Activated T-cell treated with anti-CD3 and anti-CD28 coated beads for 24 hours (primary cell): ENCODE data around the gene HIPK3.
"Not testable (repeated sequence)": the region's sequence is repeated elsewhere in the genome, so short reads cannot be mapped to it uniquely, and the experiment has no call there.

ENCODE experiments used
- DNase-seq: peaks from one replicate; pipeline ENCODE4 v3.0.0-alpha.2; 2020; ENCODE audit warnings: low read depth

Gene HIPK3

DNA sequence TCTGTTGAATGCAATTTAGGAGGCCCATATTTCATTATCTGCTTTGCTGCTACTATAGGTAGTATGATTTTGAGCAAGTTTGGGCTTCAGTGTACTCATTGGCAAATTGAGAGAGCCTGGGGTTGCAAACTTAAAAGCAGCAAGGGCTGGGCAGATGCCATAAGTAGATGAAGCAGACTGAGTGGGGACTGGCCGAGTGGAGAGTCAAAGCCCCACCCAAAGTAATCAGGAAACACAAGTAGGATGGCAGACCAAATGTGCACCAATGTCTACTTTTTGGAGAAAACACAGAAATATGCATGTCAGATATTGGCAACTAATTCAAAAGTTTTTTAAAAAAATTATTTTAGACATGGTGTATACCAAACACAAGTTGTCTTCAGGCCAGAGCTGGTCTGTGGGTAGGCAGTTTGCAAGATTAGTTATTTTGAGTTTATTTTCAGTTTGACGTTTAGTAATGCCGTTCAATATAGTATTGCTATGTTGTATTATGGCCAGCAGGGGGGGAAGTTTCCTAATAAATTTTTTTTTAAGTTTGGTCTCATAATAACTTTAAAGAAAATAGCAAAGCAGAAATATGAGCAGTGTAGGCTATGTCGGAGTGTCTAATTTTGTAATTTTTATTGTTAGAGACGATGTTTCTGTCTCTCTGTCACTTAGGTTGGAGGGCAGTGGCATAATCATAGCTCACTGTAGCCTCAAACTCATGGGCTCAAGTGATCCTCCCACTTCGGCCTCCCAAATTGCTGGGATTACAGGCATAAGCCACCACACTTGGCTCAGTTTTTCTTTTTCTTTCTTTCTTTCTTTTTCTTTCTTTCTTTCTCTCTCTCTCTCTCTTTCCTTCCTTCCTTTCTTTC is 105.1 kb downstream of the HIPK3 start:
- DNase-seq = no peak

- DNase-seq = no peak
Measured at GRCh38 chr11:33366918-33367317, 109.7 kb downstream of the HIPK3 start.

DNA sequence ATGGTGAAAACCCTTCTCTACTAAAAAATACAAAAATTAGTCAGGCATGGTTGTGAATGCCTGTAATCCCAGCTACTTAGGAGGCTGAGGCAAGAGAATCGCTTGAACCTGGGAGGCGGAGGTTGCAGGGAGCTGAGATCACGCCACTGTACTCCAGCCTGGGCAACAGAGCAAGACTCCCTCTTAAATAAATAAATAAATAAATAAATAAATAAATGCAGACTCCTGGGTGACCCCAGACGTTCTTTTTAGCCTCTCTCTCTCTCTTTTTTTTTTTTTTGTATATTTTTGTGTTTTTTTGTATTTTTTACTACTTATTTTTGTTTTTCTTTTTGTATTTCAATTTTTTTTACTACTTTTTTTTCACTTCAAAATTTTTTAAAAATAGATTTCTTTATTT is 111.3 kb downstream of the HIPK3 start:
- not testable (repeated sequence) for DNase-seq

DNA sequence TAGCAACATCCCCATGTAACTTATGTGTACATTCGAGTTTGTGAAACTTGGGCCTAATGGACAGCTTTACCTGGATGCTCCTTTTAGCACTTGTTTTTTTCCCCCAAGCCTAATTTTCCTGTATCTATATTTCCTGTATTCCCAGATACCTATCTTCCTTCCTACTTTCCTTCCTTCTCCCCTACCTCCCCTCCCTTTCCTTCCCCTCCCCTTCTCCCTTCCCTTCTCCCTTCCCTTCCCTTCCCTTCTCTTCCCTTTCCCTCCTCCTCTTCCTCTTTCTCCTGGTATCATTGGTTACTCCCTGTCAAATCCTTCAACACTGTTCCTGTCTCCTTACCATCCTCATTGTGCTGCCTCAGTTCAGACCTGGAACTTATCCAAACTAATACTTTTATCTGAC is 111.8 kb downstream of the HIPK3 start:
- DNase-seq = no peak

DNA sequence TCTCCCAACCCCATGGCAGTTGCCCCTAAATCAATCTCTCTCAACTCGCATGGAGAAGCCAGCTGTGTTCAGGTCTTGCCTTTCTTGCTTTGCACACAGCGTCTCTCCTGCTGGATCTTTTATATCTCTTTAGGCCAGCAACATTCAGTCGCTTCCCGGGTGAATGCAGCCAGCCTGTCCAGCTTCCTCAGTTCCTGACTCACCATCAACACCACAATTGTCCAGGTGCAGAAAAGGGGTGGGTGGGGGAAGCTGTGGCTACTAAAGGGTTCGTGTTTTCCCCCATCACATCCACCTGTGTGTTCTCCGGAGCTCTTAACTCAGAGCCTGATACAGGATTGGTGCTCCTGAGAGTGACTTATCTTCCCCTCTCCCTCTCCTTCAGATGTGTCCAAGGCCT is 116.5 kb downstream of the HIPK3 start:
- DNase-seq = no peak

GRCh38 chr11:33375236-33375635 is 118.1 kb downstream of the HIPK3 start:
- DNase-seq = no peak

- DNase-seq = no peak
Measured at GRCh38 chr11:33375688-33376311, 118.6 kb downstream of the HIPK3 start, which contains the start of gene KIAA1549L. Gene KIAA1549L (plus strand): TSS chr11:33376108.

DNA sequence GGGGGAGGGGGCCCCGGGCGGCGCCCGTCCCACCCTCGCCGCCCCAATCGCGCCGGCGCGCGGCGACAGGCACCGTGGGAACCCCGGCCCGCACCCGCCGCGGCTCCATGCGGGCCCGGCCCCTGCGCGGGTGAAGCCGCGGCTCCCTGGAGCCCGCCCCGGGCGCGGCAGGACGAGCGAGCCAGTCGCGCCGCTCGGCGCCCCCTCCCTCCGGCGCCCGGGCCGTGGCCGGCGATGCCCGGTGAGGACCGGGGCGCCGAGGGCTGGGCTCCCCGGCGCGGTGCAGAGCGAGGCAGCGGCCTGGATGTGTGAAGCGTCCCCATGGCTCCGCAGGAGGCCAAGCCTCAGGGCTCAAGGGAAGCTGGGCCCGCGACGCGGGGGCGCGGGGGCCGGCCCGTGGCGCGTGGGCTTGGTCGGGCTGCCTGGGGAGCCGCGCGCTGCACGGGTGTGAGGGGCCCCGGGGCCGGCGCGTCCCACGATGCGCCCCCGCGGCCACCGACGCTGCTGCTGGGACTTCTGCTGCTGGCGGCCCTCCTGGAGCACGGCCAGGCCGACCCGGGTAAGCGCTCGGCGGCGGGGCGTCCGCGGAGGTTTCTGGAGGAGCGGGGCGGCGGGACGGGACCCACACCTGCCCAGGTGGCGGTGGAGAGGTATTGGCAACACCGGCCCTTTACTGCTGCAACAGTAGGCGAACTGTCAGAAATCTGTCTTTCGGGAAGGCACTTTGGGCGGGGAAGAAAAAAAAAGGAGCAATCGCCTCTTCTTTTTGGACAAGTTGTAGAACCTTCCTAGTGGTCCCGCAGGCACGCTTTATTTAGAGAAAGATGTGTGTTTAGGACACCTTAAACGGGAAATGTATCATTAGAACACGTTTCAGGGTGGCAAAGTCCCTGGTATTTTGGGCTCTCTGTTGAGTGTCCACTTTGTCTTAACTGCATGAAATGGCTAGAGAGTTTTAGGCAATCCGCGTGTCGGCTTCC is 119.4 kb downstream of the HIPK3 start:
- no peak for DNase-seq

- no peak for DNase-seq
Measured at GRCh38 chr11:33377412-33378370, 120.5 kb downstream of the HIPK3 start.

- no peak for DNase-seq
Measured at GRCh38 chr11:33379947-33380346, 122.8 kb downstream of the HIPK3 start.

DNA sequence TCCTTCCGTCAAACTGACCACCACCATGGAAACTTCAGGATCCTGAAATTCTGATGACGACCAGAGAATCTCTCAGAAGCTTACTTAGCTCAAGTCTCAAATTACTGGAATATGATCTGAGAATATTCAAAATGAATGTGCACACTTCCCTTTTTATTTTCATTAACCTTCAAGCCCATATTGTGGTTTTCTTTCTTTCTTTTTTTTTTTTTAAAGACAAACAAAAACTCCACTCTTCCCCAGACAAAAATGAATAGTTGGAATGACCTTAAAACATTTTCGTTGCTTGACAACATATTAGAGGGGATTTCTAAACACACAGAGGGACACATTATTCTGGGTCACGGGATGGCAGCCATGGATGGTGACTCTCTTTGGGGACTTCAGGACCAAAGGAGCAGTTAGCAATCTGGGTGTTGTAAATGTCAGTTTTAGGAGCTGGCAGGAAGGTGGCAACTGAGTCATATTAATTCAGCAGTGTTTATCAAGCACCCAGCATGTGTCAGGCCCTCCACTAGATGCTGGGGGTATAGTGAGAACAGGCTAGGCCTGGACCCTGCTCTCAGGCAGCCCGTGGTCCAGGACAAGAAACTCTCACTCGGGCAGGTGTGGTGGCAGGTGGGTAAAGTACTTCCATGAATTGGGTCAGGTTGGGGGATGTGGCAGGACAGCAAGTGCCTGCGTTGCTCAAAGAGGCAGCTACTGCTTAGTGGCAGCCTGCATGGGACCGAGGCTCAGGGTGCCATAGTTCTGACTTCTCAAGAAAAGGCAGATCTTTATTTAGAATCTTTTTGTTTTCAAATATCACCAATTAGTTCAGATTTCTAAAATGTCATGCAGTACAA is 126.1 kb downstream of the HIPK3 start:
- no peak for DNase-seq

GRCh38 chr11:33383920-33384209 is 126.7 kb downstream of the HIPK3 start:
- DNase-seq = no peak

DNA sequence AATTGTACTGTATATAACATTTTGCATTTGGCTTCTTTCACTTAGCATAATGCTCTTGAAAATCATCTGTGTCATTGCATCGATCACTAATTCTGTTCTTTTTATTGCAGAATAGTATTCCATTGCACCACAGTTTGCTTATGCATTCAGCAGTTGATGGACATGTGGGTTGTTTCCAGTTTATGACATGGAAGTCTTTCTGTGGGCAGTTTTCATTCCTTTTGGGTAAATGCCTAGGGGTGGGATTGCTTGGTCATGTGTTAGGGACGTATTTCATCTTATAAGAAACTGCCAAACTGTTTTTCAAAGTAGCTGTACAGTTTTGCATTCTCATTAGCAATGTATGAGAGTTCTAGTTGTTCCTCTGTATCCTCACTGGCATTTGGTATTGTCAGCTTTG is 127.0 kb downstream of the HIPK3 start:
- DNase-seq = no peak

GRCh38 chr11:33387581-33387980 is 130.4 kb downstream of the HIPK3 start:
- DNase-seq = no peak

- DNase-seq = no peak
Measured at GRCh38 chr11:33387996-33388395, 130.8 kb downstream of the HIPK3 start.

GRCh38 chr11:33388793-33389525 is 131.8 kb downstream of the HIPK3 start:
- DNase-seq = no peak

GRCh38 chr11:33389635-33390034 is 132.5 kb downstream of the HIPK3 start:
- DNase-seq = no peak

DNA sequence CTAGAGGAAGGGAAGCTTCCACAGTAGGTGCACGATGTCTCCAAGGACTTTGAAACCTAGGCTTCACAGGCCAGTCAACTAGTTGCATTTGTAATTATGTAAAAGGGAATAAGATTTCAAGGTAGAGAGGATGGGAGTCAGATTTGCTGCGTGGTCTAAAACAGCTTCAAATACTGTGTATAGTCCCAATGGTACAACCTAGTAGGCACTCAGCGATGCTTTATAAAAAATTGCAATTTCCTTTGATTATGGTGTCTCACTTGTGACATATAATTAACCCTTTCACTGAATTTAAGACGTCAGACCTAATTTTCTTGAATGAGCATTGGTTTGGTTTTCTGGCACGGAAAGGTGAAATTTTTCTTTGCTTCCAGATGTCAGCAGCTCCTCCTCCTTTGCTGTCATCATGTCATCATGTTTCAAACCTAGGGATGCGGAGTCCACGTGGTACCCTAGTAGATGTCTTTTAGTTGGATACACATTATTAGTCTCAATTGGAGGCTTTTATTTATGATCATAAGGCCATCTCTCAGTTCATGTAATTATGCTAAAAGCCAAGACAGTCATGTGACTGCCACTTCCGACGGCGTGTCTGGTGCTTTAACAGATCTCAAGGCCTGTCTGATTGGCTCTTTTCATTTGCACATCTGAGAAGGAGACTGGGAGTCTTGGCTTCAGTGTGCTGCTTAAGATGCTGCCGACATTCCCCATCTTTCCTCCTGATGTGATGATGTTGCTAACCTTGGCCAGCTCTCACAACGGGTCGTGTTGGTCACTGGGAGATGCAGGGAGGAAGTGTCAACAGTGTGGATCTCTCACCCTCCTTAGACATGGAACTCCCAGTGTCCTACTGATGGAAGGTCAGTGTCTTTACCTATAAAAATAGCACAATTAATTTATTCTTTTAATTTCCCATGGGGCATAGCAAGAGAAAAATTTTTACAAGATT is 134.0 kb downstream of the HIPK3 start:
- no peak for DNase-seq

DNA sequence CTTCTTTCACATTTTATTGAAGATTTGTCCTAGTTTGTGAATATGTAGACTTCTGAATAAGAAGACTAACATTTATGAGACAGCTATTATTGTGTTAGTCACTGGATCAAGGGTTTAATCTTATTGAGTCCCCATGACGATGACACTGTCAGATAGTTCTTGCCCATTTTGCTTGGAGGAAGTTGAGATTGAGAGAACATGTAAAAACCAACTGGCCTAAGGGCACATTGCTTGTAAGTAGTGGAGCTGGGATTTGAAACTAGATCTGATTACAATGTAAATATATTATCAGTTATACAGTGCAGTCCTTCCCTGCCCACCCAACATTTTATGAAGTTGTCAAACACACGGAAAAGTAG is 134.7 kb downstream of the HIPK3 start:
- no peak for DNase-seq
